SK-N-SH (cell line): ENCODE data around the gene MEFV.

Experiments used
- CHD2 ChIP-seq: fragments of 150-350 bp; IDR thresholded peaks from 2 replicates; pipeline ENCODE4 v1.6.1; 2018; ENCODE audit warnings: low read length; ENCODE audit not compliant: partially characterized antibody
- EZH2phosphoT487 ChIP-seq: fragments of 200-600 bp; sonication (generic); IDR thresholded peaks from 2 replicates; pipeline ENCODE4 v1.6.1; 2017; ENCODE audit warnings: low read depth, mixed run types, mild to moderate bottlenecking, antibody characterized with exemption, moderate library complexity, borderline replicate concordance
- FOXM1 ChIP-seq: IDR thresholded peaks from 2 replicates; pipeline ENCODE4 v1.4.0; 2012; ENCODE audit warnings: low read depth, mild to moderate bottlenecking
- MAX ChIP-seq: IDR thresholded peaks from 2 replicates; pipeline ENCODE4 v1.4.0; 2012; ENCODE audit warnings: low read depth
- SMC3 ChIP-seq: IDR thresholded peaks from 2 replicates; pipeline ENCODE4 v1.6.1; 2012; ENCODE audit warnings: low read depth, low read length, improper control_type of control experiment
- TCF12 ChIP-seq: IDR thresholded peaks from 2 replicates; pipeline ENCODE4 v1.4.0; 2012
- TF ChIP-seq, protein P1 (sequence below): fragments of 200-600 bp; sonication (generic); IDR thresholded peaks from 2 replicates; pipeline ENCODE4 v1.6.1; 2017; ENCODE audit warnings: antibody characterized with exemption, mild to moderate bottlenecking, moderate library complexity

- no peak for TF ChIP-seq SMC3
- TF ChIP-seq, protein P1, sequence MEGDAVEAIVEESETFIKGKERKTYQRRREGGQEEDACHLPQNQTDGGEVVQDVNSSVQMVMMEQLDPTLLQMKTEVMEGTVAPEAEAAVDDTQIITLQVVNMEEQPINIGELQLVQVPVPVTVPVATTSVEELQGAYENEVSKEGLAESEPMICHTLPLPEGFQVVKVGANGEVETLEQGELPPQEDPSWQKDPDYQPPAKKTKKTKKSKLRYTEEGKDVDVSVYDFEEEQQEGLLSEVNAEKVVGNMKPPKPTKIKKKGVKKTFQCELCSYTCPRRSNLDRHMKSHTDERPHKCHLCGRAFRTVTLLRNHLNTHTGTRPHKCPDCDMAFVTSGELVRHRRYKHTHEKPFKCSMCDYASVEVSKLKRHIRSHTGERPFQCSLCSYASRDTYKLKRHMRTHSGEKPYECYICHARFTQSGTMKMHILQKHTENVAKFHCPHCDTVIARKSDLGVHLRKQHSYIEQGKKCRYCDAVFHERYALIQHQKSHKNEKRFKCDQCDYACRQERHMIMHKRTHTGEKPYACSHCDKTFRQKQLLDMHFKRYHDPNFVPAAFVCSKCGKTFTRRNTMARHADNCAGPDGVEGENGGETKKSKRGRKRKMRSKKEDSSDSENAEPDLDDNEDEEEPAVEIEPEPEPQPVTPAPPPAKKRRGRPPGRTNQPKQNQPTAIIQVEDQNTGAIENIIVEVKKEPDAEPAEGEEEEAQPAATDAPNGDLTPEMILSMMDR: no peak
- peak; percentile 88 for TF ChIP-seq MAX
- peak; percentile 73 for TF ChIP-seq CHD2
- no peak for TF ChIP-seq FOXM1
- TF ChIP-seq EZH2phosphoT487: no peak
- no peak for TF ChIP-seq TCF12
Observed at GRCh38 chr16:3282730-3283542, 26.5 kb upstream of the MEFV start, which contains the start of gene ZNF263.
